GM12892 (cell line): ENCODE results near the gene BNIP5.

Experiments
- POLR2A ChIP-seq: IDR thresholded peaks from 2 replicates; pipeline ENCODE4 v1.6.1; 2011; ENCODE audit warnings: low read depth, low read length, control low read depth
- POLR2AphosphoS5 ChIP-seq: IDR thresholded peaks from 2 replicates; pipeline ENCODE4 v1.6.1; 2011; ENCODE audit warnings: low read depth, low read length, control low read depth
- TAF1 ChIP-seq: IDR thresholded peaks from 2 replicates; pipeline ENCODE4 v1.6.1; 2011; ENCODE audit warnings: low read depth, mild to moderate bottlenecking, control low read depth, low read length, borderline replicate concordance

DNA sequence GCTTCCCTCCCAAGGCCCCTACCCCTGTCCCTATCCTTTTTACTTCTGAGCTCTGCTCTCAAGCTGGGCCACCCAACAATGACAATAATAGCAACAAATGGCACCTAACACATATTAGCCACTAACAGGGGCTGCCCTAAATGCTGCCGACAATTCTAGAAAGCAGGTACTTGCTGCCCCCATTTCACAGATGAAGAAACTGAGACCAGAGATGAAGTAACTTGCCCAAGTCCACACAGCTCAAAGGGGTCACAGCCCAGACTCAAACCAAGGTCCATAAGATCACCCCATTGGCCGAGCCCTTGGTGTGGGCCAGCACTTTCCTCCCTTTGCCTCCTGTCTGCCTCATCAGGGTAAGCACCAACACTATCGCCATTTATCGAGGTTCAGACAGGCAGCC is 12.0 kb downstream of the BNIP5 start:
- TF ChIP-seq POLR2A (no peak), POLR2AphosphoS5 (no peak), TAF1 (no peak)
